ENCODE measurements around the gene SNX27. TPM values are rescaled to one million over a fixed set of nuclear protein-coding genes. Genes with fewer than 3 reads are reported as not detected.
"Not testable (repeated sequence)": the region's sequence is repeated elsewhere in the genome, so short reads cannot be mapped to it uniquely, and the experiment has no call there.

The SNX27 gene
- polyA plus RNA-seq, 1 donor (not counting 4 experiments of a cell fraction or from before 2014, with no cell fraction given) = 15.7 TPM

- no peaks in the 10 kb centered on the region for H3K27me3 ChIP-seq (ENCODE audit: control insufficient read depth, extremely low read depth, insufficient read depth, low read length)
- no peak overlapping the region for H2AFZ ChIP-seq (ENCODE audit: control insufficient read depth, low read length)
- H3K9me3 ChIP-seq (ENCODE audit: control insufficient read depth, low read depth, low read length) = no peaks in the 10 kb centered on the region
- H3K9ac ChIP-seq (ENCODE audit: control insufficient read depth, extremely low read depth, insufficient read depth, low read length) = no peak overlapping the region
- TF ChIP-seq EZH2 (IDR thresholded peaks at IDR 0.05; ENCODE audit: low read length) (no peak), CTCF (optimal IDR thresholded peaks at IDR 0.05 in 1 of 3, IDR thresholded peaks at IDR 0.05 in 1 of 3, conservative IDR thresholded peaks at IDR 0.05 in 1 of 3; ENCODE audit: extremely low read depth in 1 of 3, insufficient read depth in 2 of 3, low read length in 3 of 3) (no peak)
- DNase-seq (ENCODE audit: low read depth, low spot score) (no peak), FAIRE-seq (no peak)
- H3K79me2 ChIP-seq (ENCODE audit: control insufficient read depth, insufficient read depth, low read length) = peaks cover 33% of the 10 kb centered on the region
- H3K36me3 ChIP-seq (ENCODE audit: control insufficient read depth in 2 of 2, extremely low read depth in 1 of 2, insufficient read depth in 2 of 2, low read length in 2 of 2) = no peaks in the 10 kb centered on the region
- dilution Hi-C loops (cut with MboI; ENCODE audit: extremely low pct_ligation_motif_present, low sequenced_read_pairs) = no loop called here
- H3K4me2 ChIP-seq (ENCODE audit: control insufficient read depth, extremely low read depth, insufficient read depth, low read depth, low read length) = no peak overlapping the region
- H3K4me3 ChIP-seq (ENCODE audit: control insufficient read depth in 2 of 3, extremely low read depth in 1 of 3, insufficient read depth in 2 of 3, low read depth in 1 of 3, low read length in 3 of 3) = no peak overlapping the region
- H4K20me1 ChIP-seq (ENCODE audit: control insufficient read depth, extremely low read depth, insufficient read depth, low read length) = no peaks in the 10 kb centered on the region
- H3K27ac ChIP-seq (ENCODE audit: control insufficient read depth, insufficient read depth, low read length) = no peak overlapping the region
- H3K4me1 ChIP-seq (ENCODE audit: control insufficient read depth, extremely low read depth, insufficient read depth, low read length) = peaks cover 25% of the 10 kb centered on the region
- H3K9me1 ChIP-seq (ENCODE audit: control insufficient read depth, extremely low read depth, insufficient read depth, low read length) = peaks cover 2% of the 10 kb centered on the region
Observed at GRCh38 chr1:151618003-151618402, 6.2 kb downstream of the SNX27 start.

DNA sequence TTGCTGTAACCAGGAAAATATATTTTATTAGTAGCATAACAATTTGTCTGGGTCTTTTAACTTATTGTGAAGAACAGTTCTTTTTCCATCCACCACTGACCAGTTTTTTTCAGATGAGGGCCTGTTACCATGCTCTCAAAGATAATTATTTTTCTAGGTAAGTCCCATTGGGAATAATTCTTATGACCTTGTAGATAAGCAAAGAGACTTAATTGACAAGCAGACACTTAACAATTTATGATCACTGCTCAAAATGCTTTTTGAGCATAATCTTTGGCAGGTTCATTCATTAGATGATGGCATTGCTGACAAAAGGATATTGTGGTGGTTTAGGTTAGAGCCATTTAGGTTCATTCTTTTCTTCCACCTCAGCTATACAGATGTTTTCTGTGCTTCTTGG lies 6.6 kb downstream of the SNX27 start:
- Histone ChIP-seq H3K27me3 (ENCODE audit: control insufficient read depth, extremely low read depth, insufficient read depth, low read length) (no peaks in the 10 kb centered on the region), H3K79me2 (ENCODE audit: control insufficient read depth, insufficient read depth, low read length) (peaks cover 29% of the 10 kb centered on the region), H3K9me3 (ENCODE audit: control insufficient read depth, low read depth, low read length) (no peaks in the 10 kb centered on the region), H3K9me1 (ENCODE audit: control insufficient read depth, extremely low read depth, insufficient read depth, low read length) (peaks cover 2% of the 10 kb centered on the region), H4K20me1 (ENCODE audit: control insufficient read depth, extremely low read depth, insufficient read depth, low read length) (no peaks in the 10 kb centered on the region), H3K4me1 (ENCODE audit: control insufficient read depth, extremely low read depth, insufficient read depth, low read length) (peaks cover 21% of the 10 kb centered on the region), H3K27ac (ENCODE audit: control insufficient read depth, insufficient read depth, low read length) (no peak overlapping the region), H3K4me2 (ENCODE audit: control insufficient read depth, extremely low read depth, insufficient read depth, low read depth, low read length) (no peak overlapping the region), H3K4me3 (ENCODE audit: control insufficient read depth in 2 of 3, extremely low read depth in 1 of 3, insufficient read depth in 2 of 3, low read depth in 1 of 3, low read length in 3 of 3) (no peak overlapping the region), H3K9ac (ENCODE audit: control insufficient read depth, extremely low read depth, insufficient read depth, low read length) (no peak overlapping the region), H3K36me3 (ENCODE audit: control insufficient read depth in 2 of 2, extremely low read depth in 1 of 2, insufficient read depth in 2 of 2, low read length in 2 of 2) (no peaks in the 10 kb centered on the region), H2AFZ (ENCODE audit: control insufficient read depth, low read length) (no peak overlapping the region)
- FAIRE-seq (no peak), DNase-seq (ENCODE audit: low read depth, low spot score) (no peak)
- dilution Hi-C loops (cut with MboI; ENCODE audit: extremely low pct_ligation_motif_present, low sequenced_read_pairs) = no loop called here
- TF ChIP-seq CTCF (optimal IDR thresholded peaks at IDR 0.05 in 1 of 3, IDR thresholded peaks at IDR 0.05 in 1 of 3, conservative IDR thresholded peaks at IDR 0.05 in 1 of 3; ENCODE audit: extremely low read depth in 1 of 3, insufficient read depth in 2 of 3, low read length in 3 of 3) (no peak), EZH2 (IDR thresholded peaks at IDR 0.05; ENCODE audit: low read length) (no peak)

GRCh38 chr1:151618996-151619395 lies 7.1 kb downstream of the SNX27 start:
- DNase-seq (ENCODE audit: low read depth, low spot score); H2AFZ ChIP-seq (ENCODE audit: control insufficient read depth, low read length); FAIRE-seq; H3K36me3 ChIP-seq (ENCODE audit: control insufficient read depth in 2 of 2, extremely low read depth in 1 of 2, insufficient read depth in 2 of 2, low read length in 2 of 2); H3K9me1 ChIP-seq (ENCODE audit: control insufficient read depth, extremely low read depth, insufficient read depth, low read length); H3K9ac ChIP-seq (ENCODE audit: control insufficient read depth, extremely low read depth, insufficient read depth, low read length); H3K4me3 ChIP-seq (ENCODE audit: control insufficient read depth in 2 of 3, extremely low read depth in 1 of 3, insufficient read depth in 2 of 3, low read depth in 1 of 3, low read length in 3 of 3); H3K9me3 ChIP-seq (ENCODE audit: control insufficient read depth, low read depth, low read length); H3K4me2 ChIP-seq (ENCODE audit: control insufficient read depth, extremely low read depth, insufficient read depth, low read depth, low read length); H3K27ac ChIP-seq (ENCODE audit: control insufficient read depth, insufficient read depth, low read length); dilution Hi-C loops (cut with MboI; ENCODE audit: extremely low pct_ligation_motif_present, low sequenced_read_pairs); H3K27me3 ChIP-seq (ENCODE audit: control insufficient read depth, extremely low read depth, insufficient read depth, low read length); H4K20me1 ChIP-seq (ENCODE audit: control insufficient read depth, extremely low read depth, insufficient read depth, low read length): not testable (repeated sequence)
- H3K4me1 ChIP-seq (ENCODE audit: control insufficient read depth, extremely low read depth, insufficient read depth, low read length) = peaks cover 20% of the 10 kb centered on the region
- H3K79me2 ChIP-seq (ENCODE audit: control insufficient read depth, insufficient read depth, low read length) = peaks cover 25% of the 10 kb centered on the region

Measured in keratinocyte (primary cell).